HG03457 (cell line): ENCODE measurements around the gene TACC3.
"Not testable (repeated sequence)": the region's sequence is repeated elsewhere in the genome, so short reads cannot be mapped to it uniquely, and the experiment has no call there.

Source experiments
- ATAC-seq: cut with Tn5 transposase; IDR thresholded peaks from one replicate; pipeline ENCODE4 v1.9.1; 2021; ENCODE audit warnings: moderate number of reproducible peaks; ENCODE audit not compliant: unreplicated experiment

The TACC3 gene

GRCh38 chr4:1701671-1702070, 19.6 kb upstream of the TACC3 start:
- not testable (repeated sequence) for ATAC-seq

DNA sequence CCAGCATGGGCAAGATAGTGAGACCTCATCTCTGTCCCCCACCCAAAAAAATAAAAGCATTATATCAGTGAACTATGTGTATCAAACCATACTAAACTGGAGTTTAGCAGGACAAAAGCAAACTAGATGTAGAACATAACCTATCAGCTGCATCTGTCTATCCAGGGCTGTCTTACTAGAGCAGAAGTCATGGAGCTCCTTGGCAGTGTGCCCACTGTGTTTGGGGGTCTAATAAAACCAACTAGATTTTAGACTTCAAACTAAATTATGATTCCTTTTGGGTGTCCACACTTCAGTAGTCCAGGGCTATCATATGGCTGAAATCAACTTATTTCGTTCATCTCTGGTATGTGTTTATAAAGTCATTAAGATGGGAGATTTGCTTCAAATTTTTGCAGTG, 17.5 kb upstream of the TACC3 start:
- ATAC-seq, result no peak

DNA sequence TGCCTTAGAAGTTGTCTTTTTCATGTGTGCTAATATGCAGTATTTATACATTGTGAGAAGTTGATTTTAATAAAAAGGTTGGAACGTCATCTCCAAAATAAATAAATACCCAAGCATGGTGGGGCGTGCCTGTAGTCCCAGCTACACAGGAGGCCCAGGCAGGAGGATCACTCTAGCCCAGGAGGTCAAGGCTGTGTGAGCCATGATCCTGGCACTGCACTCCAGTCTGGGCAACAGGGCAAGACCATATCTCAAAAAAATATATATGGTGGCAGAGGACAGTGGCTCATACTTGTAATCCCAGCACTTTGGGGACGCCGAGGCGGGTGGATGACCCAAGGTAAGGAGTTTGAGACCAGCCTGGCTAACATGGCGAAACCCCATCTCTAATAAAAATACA, 15.6 kb upstream of the TACC3 start:
- ATAC-seq, result no peak

DNA sequence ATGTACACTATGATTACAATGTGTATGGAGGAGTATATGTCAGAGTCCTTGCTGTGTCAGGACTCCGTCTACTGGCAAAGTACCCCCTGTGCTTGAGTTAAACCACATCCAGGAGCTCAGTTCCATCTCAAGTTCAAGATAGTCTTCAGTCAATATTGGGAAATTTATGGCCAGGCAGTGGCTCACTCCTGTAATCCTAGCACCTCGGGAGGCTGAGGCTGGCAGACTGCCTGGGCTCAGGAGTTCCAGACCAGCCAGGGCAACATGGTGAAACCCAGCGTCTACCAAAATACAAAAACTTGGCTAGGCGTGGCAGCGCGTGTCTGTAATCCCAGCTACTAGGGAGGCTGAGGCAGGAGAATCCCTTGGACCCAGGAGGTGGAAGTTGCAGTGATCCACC, 15.0 kb upstream of the TACC3 start:
- ATAC-seq, result no peak

DNA sequence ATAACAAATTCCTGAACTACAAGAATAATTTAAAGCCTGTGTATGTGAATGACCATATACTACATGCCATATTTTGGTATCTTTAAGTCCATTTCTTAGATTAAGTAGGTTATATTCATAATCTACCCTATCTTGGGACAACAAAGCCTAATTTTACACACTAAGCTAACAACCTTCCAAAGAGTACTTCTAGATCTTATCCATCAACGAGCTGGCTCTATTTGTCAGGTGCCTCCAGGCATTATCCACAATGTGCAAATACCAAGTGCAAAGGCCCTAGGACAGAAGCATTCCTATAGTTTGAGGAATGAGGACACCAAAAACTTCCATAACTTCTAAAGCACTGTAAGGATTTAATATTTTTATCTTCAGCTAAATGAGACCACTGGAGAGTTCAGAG, 12.7 kb upstream of the TACC3 start:
- ATAC-seq, result no peak

DNA sequence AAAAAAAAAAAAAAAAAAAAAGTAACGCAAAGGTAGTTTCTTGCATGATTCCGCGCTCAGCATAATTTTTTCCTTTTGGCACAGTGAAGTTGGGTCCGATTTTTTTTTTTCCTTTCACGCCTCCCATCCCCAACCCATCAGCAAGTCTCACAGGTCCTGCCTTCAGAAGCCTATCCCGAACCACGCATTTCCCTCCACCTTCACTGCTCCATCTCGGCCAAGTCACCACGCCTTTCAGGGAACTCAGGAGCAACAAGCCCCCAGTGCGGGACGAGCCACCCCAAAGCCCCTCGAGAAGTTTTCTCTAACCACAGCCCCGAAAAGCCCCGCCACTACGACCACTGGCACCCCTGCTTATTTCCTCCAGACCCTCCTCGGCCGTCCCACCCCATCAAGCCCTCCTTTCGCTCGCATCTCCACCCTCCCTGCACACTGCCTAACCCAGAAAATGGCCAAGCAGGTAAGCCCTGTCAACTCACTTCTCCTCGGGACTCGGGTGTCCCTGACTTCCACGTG, 10.2 kb upstream of the TACC3 start:
- ATAC-seq, result no peak

GRCh38 chr4:1711571-1712215, 9.6 kb upstream of the TACC3 start:
- peak; percentile 6 for ATAC-seq

- peak; percentile 64 for ATAC-seq
Observed at GRCh38 chr4:1712216-1713002, 8.9 kb upstream of the TACC3 start, which contains the start of gene SLBP. TSS of gene SLBP (minus strand) at chr4:1712319. CDS start at chr4:1712188, 131 bp downstream.

DNA sequence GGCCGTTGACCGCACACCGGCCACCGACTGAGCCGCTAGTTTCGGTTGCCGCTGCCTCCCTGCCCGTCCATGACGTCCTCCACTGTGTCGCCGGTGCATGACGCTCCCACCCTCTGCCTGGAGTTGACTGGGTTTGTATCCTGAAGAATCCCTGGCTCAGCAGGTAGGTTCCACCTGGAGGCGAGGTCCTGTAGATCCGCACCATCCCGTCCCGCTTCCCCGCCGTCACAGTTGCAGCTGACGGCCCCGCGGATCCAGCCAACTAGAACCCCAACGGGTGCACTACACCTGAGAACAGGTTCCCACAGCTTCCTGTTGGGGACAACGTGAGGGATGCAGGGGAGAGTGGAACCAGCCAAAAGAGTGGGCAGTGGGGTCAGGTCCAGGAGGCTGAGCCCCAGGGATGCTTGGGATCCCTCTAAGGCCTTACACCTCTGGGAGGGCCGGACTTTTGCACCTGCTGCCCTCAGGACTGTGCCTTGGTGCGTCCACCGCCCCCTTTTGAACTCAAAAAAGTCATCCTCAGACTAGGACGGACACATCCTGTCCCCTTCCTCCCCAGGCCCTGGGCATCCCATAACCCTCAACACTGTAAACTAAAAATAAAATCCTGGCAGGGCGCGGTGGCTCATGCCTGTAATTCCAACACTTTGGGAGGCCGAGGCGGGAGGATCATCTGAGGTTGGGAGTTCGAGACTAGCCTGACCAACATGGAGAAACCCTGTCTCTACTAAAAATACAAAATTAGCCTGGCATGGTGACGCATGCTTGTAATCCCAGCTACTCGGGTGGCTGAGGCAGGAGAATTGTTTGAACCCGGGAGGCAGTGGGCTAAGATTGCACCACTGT, 8.1 kb upstream of the TACC3 start:
- ATAC-seq, result no peak

- no peak for ATAC-seq
Observed at GRCh38 chr4:1714303-1715001, 6.9 kb upstream of the TACC3 start.

DNA sequence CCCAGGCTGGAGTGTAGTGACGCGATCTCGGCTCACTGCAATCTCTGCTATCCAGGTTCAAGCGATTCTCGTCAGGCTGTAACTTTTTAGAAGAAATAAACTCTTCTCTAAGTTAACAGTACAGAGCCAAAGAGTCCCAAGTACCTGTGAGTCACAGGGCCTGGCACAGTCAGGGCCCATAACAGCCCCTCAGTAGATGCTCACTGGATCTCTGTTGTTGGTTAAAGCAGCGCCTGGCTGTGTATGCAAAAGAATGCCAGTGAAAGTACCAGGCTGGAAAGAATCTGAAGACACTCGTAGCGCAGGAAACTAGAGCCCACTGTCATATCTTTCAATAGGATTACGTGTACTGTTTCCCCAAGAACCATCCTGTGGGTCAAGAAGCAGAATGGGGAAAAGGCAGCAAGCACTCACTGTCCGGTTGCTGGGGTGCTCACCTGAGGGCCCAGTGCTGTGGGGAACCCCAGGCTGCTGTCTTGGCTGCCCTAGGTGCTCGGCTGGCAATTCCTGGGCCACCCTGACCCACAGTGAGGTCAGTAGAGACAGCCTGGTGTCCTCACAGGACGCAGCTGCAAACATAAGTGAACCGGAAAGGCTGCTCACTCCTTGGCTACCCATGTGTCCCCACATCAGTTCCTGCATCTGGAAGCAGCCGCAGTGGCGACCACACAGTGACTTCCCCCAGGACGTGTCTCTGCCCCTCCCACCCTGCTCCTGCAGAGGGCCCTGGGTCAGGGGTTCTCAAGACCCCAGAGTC, 6.1 kb upstream of the TACC3 start:
- ATAC-seq, result no peak

- ATAC-seq, result no peak
Observed at GRCh38 chr4:1716065-1716945, 5.0 kb upstream of the TACC3 start.

GRCh38 chr4:1717129-1718094, 3.9 kb upstream of the TACC3 start:
- no peak for ATAC-seq

- no peak for ATAC-seq
Observed at GRCh38 chr4:1718095-1718850, 3.0 kb upstream of the TACC3 start.

DNA sequence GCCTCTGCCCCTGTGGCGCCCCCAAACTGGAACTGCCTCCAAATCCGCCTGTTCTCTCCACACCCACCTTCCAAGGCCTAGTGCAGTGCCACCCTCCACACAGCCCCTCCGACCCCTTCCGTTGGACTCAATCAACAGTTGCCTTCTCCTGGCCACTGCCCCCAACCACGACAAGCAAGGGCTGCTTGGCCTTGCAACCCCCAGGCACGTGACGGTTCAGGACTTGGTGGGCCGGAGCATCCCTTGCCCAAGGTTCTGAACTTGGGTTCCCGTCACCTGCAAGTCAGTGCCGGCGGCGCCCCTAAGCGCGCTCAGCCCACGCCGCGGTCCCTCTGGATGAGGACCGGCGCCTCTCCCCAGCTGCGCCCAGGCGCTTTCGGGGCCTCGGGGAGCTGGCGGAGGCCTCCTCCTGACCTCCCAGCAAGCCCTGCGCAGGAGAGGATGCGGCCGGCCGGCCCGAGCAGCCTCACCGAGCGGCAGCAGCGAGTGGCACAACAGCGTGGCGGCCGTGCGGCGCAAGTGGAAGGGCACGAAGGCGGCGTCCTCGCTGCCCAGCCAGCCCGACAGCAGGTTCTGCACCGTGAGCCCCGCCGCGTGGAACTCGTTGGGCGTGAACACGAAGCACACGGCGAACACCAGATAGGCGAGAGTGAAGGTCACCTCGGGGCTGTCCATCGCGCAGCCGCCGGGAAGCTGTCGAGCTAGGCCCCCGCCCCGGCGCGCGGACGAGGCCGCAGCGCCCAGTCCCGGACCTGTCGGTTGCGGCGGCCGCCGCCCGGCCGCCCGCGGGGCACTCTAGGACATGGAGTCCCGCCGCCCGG, 948 bp upstream of the TACC3 start:
- peak; percentile 7 for ATAC-seq
